Effector memory CD4-positive, alpha-beta T cell (primary cell): ENCODE data around the gene NINJ2.

ENCODE experiments used
- DNase-seq, 3 donors: peaks; one replicate each; pipeline ENCODE4 v3.0.0-alpha.2; 2020
- H3K27ac ChIP-seq: 2 replicates; pipeline ENCODE4 v1.7.0; 2013; ENCODE audit warnings: mild to moderate bottlenecking, low read length, moderate library complexity; ENCODE audit not compliant: insufficient read depth, poor library complexity, severe bottlenecking
- H3K27me3 ChIP-seq: replicated peaks from 2 replicates; pipeline ENCODE4 v1.7.0; 2013; ENCODE audit warnings: mild to moderate bottlenecking, low read length; ENCODE audit not compliant: insufficient read depth, control insufficient read depth, poor library complexity, severe bottlenecking
- H3K36me3 ChIP-seq: 2 replicates; pipeline ENCODE4 v1.7.0; 2013; ENCODE audit warnings: mild to moderate bottlenecking, low read length, moderate library complexity; ENCODE audit not compliant: control insufficient read depth, insufficient read depth
- H3K4me1 ChIP-seq: 2 replicates; pipeline ENCODE4 v1.7.0; 2013; ENCODE audit warnings: low read length, mild to moderate bottlenecking; ENCODE audit not compliant: control insufficient read depth, insufficient read depth, poor library complexity, severe bottlenecking
- H3K4me3 ChIP-seq: 2 replicates; pipeline ENCODE4 v1.7.0; 2013; ENCODE audit warnings: low read length, low read depth, mild to moderate bottlenecking; ENCODE audit not compliant: insufficient read depth, poor library complexity, severe bottlenecking
- H3K9me3 ChIP-seq: 2 replicates; pipeline ENCODE4 v1.7.0; 2013; ENCODE audit warnings: mild to moderate bottlenecking, low read length, moderate library complexity; ENCODE audit not compliant: control insufficient read depth

Gene NINJ2

DNA sequence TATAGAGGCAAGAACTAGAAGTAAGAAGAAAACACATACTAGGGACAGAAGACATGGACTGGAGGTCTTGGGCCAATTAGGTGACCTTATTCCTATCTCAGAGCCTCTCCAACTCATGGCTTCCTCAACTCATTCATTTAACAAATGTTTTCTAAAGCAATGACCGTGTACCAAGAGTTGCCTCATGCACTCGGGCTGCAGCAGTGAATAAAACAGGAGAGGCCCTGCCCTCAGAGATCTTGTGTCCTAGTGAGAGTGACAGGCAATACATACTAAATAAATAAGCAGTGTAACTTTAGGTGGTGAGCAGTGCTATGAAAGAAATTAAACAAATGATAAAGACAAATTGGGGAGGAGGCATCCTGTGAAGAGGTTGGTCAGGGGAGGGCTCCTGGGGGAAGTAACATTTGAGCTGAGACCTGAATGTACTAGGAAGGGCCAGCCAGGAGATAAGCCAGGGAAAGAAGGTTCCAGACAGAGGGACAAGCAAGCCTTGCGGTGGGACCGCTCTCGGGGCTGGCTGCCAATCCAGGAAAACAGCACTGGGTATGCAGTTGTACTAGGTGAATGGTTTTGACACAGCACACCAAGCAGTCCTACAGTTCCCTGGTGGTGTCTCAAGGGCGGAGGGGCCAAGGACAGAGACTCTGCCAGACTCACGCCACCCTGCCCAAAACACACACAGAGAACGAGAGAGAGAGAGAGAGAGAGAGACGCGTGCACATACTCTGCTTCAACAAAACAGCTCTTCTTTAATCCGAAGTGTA lies 1.3 kb downstream of the NINJ2 start:
- Histone ChIP-seq H3K4me3 (no peak overlapping the region), H3K27ac (peak overlapping the region; percentile 25), H3K4me1 (peaks cover 5% of the 10 kb centered on the region), H3K36me3 (no peaks in the 10 kb centered on the region), H3K27me3 (no peaks in the 10 kb centered on the region), H3K9me3 (no peaks in the 10 kb centered on the region)
- no peak for DNase-seq

DNA sequence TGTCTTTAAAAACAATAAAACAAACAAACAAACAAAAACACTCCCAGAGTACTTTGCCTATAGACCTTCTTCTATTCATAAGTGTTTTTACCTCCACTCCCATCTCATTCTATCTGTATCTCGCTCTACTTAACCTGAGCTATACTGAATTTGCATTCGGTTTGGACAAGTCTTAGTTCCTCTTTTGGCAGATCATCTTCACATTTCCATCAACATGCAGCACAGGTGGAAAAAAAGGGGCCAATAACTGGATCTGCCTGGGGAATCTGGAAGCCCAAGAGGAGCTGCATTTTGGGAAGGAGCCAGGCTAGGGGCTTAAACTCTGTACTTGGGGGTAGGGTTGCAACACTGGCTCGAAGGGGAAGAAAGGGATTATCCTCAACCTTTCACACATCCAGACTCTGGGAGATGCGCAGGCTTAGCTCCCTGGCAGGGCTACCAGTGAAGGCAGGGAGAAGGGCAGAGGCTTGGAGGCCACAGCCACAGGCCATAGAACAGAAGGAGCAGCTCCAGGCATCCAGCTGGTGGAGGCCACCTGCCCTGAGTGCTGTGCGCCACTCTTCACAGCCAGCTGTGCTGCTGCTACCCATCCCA lies 4.1 kb downstream of the NINJ2 start:
- Histone ChIP-seq H3K36me3 (no peaks in the 10 kb centered on the region), H3K27ac (no peak overlapping the region), H3K4me1 (no peaks in the 10 kb centered on the region), H3K9me3 (no peaks in the 10 kb centered on the region), H3K27me3 (no peaks in the 10 kb centered on the region), H3K4me3 (no peak overlapping the region)
- no peak for DNase-seq

GRCh38 chr12:650983-651382 lies 12.3 kb downstream of the NINJ2 start:
- DNase-seq = no peak
- H3K4me1 ChIP-seq = no peaks in the 10 kb centered on the region
- H3K36me3 ChIP-seq = no peaks in the 10 kb centered on the region
- no peaks in the 10 kb centered on the region for H3K9me3 ChIP-seq
- no peak overlapping the region for H3K27ac ChIP-seq
- no peak overlapping the region for H3K4me3 ChIP-seq
- no peaks in the 10 kb centered on the region for H3K27me3 ChIP-seq

GRCh38 chr12:647385-648085 lies 15.7 kb downstream of the NINJ2 start:
- Histone ChIP-seq H3K9me3 (no peaks in the 10 kb centered on the region), H3K4me3 (no peak overlapping the region), H3K36me3 (no peaks in the 10 kb centered on the region), H3K27me3 (no peaks in the 10 kb centered on the region), H3K4me1 (peaks cover 5% of the 10 kb centered on the region), H3K27ac (no peak overlapping the region)
- DNase-seq = no peak

GRCh38 chr12:646442-647384 lies 16.5 kb downstream of the NINJ2 start:
- no peak overlapping the region for H3K27ac ChIP-seq
- no peaks in the 10 kb centered on the region for H3K36me3 ChIP-seq
- no peak overlapping the region for H3K4me3 ChIP-seq
- DNase-seq = no peak
- no peaks in the 10 kb centered on the region for H3K9me3 ChIP-seq
- H3K4me1 ChIP-seq = peaks cover 5% of the 10 kb centered on the region
- H3K27me3 ChIP-seq = no peaks in the 10 kb centered on the region

- no peak for DNase-seq
- Histone ChIP-seq H3K27me3 (no peaks in the 10 kb centered on the region), H3K9me3 (no peaks in the 10 kb centered on the region), H3K4me1 (peaks cover 5% of the 10 kb centered on the region), H3K4me3 (no peak overlapping the region), H3K27ac (no peak overlapping the region), H3K36me3 (no peaks in the 10 kb centered on the region)
Measured at GRCh38 chr12:645563-646071, 17.6 kb downstream of the NINJ2 start.

DNA sequence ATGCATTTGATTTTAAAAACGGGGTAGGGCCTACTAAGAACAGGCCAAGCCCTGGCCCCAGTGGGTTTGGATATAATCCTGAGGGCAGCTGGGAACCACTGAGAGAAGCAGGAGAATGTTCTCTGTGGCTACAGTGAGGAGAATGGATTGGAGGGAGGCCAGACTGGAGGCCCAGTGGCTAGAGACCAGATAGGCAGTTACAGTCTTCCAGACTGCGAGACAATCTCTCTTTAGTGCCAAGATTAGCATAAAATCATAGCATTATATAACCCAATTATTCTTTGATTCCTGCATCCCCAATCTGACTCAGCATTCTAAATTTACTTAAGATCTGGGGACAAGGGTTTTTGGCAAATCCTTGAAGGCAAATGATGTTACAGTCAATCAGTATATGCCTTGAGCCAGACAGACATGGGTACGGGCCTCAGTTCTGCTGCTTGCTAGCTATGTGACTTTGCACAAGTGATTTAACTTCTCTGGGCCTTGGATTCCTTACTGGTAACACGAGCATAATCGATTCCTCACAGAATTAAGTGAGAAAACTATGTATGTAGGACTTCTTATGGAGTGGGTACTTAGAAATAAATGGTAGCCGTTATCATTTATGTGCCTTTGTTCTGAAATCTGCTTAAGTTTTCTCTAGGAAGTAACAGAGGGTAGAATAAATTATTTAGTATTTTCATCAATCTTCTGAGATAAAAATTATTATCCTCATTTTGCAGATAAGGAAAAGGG lies 18.3 kb downstream of the NINJ2 start:
- no peak overlapping the region for H3K27ac ChIP-seq
- H3K36me3 ChIP-seq = no peaks in the 10 kb centered on the region

GRCh38 chr12:644303-644639 lies 19.0 kb downstream of the NINJ2 start:
- Histone ChIP-seq H3K27me3 (no peaks in the 10 kb centered on the region), H3K4me1 (peaks cover 6% of the 10 kb centered on the region), H3K36me3 (no peaks in the 10 kb centered on the region), H3K4me3 (no peak overlapping the region), H3K27ac (peak overlapping the region; percentile 85), H3K9me3 (no peaks in the 10 kb centered on the region)
- DNase-seq = no peak

More for the DNA sequence above, 18.3 kb downstream of the NINJ2 start:
- DNase-seq = no peak
- no peaks in the 10 kb centered on the region for H3K27me3 ChIP-seq
- peaks cover 5% of the 10 kb centered on the region for H3K4me1 ChIP-seq
- H3K9me3 ChIP-seq = no peaks in the 10 kb centered on the region
- no peak overlapping the region for H3K4me3 ChIP-seq
